OCI-LY3 (cell line): ENCODE results near the gene TCAIM.

Experiments used
- H2AFZ ChIP-seq: fragments of 200-600, 300-600 bp; shearing (Covaris generic); 2 replicates; pipeline ENCODE4 v1.6.0; 2014; ENCODE audit warnings: antibody characterized with exemption, low read depth, low read length
- H3K27ac ChIP-seq: fragments of 200-600, 300-600 bp; sonication (generic); 2 replicates; pipeline ENCODE4 v1.5.1; 2014; ENCODE audit warnings: mild to moderate bottlenecking, low read length, moderate library complexity, mixed read lengths
- H3K27me3 ChIP-seq: fragments of 200-600, 300-600 bp; sonication (generic); 2 replicates; pipeline ENCODE4 v1.6.1; 2014; ENCODE audit warnings: low read depth, low read length, mixed read lengths
- H3K36me3 ChIP-seq: fragments of 200-600, 300-600 bp; sonication (generic); replicated peaks from 2 replicates; pipeline ENCODE3; 2014; ENCODE audit warnings: low read depth, low read length, mixed read lengths
- H3K4me1 ChIP-seq: fragments of 300-600, 200-600 bp; sonication (generic); 2 replicates; pipeline ENCODE4 v1.6.1; 2014; ENCODE audit warnings: low read length, mixed read lengths
- H3K4me2 ChIP-seq: fragments of 200-600, 300-600 bp; sonication (generic); 2 replicates; pipeline ENCODE4 v1.6.1; 2014; ENCODE audit warnings: low read length, mixed read lengths
- H3K4me3 ChIP-seq: fragments of 300-600, 200-600 bp; sonication (generic); 2 replicates; pipeline ENCODE4 v1.5.1; 2014; ENCODE audit warnings: antibody characterized with exemption, mild to moderate bottlenecking, low read length, moderate library complexity
- H3K79me2 ChIP-seq: fragments of 300-600, 200-600 bp; shearing (Covaris generic); 2 replicates; pipeline ENCODE4 v1.6.1; 2014; ENCODE audit warnings: mild to moderate bottlenecking, low read length, mixed read lengths
- H3K9ac ChIP-seq: fragments of 300-600, 200-600 bp; shearing (Covaris generic); 2 replicates; pipeline ENCODE4 v1.6.0; 2014; ENCODE audit warnings: mild to moderate bottlenecking, low read length, moderate library complexity
- H3K9me3 ChIP-seq: fragments of 200-600, 300-600 bp; shearing (Covaris generic); 2 replicates; pipeline ENCODE4 v1.6.1; 2014; ENCODE audit warnings: low read length, mixed read lengths; ENCODE audit not compliant: insufficient read depth
- H4K20me1 ChIP-seq: fragments of 200-600, 300-600 bp; sonication (generic); 2 replicates; pipeline ENCODE4 v1.6.1; 2016; ENCODE audit warnings: low read length, mixed read lengths; ENCODE audit not compliant: insufficient read depth
- EZH2phosphoT487 ChIP-seq: fragments of 200-600 bp; shearing (Covaris generic); IDR thresholded peaks from 2 replicates; pipeline ENCODE4 v1.6.1; 2018; ENCODE audit warnings: antibody characterized with exemption, mixed run types, low read depth
- TF ChIP-seq, protein P1 (sequence below): fragments of 200-600, 300-600 bp; sonication (generic); IDR thresholded peaks from 2 replicates; pipeline ENCODE4 v1.5.1; 2014; ENCODE audit warnings: antibody characterized with exemption, low read length, low read depth

Gene TCAIM

DNA sequence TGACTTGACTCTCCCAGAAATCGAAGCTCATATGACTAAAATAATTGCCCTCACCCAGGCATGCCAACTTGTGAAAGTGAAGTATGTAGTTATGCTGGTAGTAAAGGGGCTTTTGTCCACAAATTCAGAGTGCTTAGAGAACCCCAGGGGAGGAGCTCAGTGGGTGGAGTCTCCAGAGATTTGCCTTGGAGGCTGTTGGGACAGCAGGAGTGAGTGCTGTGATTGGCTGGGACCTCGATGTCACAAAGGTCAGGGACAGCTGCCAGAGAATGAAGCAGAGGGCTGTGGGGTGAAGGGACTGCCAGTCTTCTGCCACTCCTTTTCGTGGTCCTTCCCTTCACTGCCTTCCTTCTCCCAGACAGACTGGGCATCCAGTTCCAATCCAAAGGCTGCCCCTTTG, 89.1 kb downstream of the TCAIM start:
- Histone ChIP-seq H3K9me3 (no peaks in the 10 kb centered on the region), H3K4me2 (no peak overlapping the region), H3K36me3 (no peaks in the 10 kb centered on the region), H3K79me2 (no peaks in the 10 kb centered on the region), H3K27me3 (no peaks in the 10 kb centered on the region), H3K4me3 (no peak overlapping the region), H3K9ac (no peak overlapping the region), H3K27ac (no peak overlapping the region), H2AFZ (no peak overlapping the region), H4K20me1 (no peaks in the 10 kb centered on the region), H3K4me1 (peaks cover 6% of the 10 kb centered on the region)
- no peak for TF ChIP-seq EZH2phosphoT487
- TF ChIP-seq, protein P1, sequence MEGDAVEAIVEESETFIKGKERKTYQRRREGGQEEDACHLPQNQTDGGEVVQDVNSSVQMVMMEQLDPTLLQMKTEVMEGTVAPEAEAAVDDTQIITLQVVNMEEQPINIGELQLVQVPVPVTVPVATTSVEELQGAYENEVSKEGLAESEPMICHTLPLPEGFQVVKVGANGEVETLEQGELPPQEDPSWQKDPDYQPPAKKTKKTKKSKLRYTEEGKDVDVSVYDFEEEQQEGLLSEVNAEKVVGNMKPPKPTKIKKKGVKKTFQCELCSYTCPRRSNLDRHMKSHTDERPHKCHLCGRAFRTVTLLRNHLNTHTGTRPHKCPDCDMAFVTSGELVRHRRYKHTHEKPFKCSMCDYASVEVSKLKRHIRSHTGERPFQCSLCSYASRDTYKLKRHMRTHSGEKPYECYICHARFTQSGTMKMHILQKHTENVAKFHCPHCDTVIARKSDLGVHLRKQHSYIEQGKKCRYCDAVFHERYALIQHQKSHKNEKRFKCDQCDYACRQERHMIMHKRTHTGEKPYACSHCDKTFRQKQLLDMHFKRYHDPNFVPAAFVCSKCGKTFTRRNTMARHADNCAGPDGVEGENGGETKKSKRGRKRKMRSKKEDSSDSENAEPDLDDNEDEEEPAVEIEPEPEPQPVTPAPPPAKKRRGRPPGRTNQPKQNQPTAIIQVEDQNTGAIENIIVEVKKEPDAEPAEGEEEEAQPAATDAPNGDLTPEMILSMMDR = no peak

DNA sequence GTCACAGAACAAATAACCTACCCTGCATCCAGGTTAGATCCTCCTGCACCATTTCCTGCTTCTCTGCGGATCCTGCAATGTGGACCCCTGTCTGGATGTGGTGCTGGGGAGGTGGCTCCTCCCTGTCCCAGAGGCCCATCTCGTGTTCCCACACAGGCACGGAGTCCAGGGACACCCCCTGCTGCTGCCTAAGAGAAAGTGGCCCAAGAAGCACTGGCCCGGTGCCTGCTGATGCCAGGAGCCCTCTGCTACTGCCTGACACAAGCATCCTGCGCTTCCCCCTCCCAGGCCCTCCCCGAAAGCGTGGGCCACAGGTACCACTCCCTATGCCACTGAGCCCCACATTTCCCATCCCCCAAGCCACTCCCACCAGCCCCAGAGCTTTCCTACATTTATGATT, 90.3 kb downstream of the TCAIM start:
- Histone ChIP-seq H3K79me2 (no peaks in the 10 kb centered on the region), H3K4me1 (peaks cover 6% of the 10 kb centered on the region), H3K27ac (no peak overlapping the region), H3K27me3 (no peaks in the 10 kb centered on the region), H3K4me2 (no peak overlapping the region), H2AFZ (no peak overlapping the region), H3K4me3 (no peak overlapping the region), H3K36me3 (no peaks in the 10 kb centered on the region), H3K9me3 (no peaks in the 10 kb centered on the region), H3K9ac (no peak overlapping the region), H4K20me1 (no peaks in the 10 kb centered on the region)
- TF ChIP-seq, protein P1 = no peak
- TF ChIP-seq EZH2phosphoT487 = no peak

DNA sequence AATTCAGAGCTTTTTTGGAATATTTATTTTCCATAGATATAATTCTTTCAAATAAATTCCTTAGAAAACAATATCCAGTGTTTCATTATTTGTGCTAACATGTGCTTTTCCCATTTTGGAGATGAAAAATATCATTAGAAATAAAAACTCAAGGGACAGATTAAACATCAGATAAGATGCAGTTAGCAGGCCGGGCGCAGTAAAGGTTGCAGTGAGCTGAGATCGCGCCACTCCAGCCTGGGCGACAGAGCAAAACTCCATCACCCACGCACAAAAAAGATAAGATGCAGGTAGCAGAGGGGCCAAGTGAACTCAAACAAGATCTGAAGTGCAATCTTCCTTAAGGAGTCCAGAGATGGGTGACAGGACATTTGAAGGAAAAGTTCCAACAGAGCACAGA, 90.9 kb downstream of the TCAIM start:
- Histone ChIP-seq H3K27ac (no peak overlapping the region), H3K9me3 (no peaks in the 10 kb centered on the region), H3K4me1 (peaks cover 6% of the 10 kb centered on the region), H3K4me2 (no peak overlapping the region), H4K20me1 (no peaks in the 10 kb centered on the region), H3K9ac (no peak overlapping the region), H3K36me3 (no peaks in the 10 kb centered on the region), H3K27me3 (no peaks in the 10 kb centered on the region), H3K79me2 (no peaks in the 10 kb centered on the region), H2AFZ (no peak overlapping the region), H3K4me3 (no peak overlapping the region)
- TF ChIP-seq, protein P1 = no peak
- TF ChIP-seq EZH2phosphoT487 = no peak

DNA sequence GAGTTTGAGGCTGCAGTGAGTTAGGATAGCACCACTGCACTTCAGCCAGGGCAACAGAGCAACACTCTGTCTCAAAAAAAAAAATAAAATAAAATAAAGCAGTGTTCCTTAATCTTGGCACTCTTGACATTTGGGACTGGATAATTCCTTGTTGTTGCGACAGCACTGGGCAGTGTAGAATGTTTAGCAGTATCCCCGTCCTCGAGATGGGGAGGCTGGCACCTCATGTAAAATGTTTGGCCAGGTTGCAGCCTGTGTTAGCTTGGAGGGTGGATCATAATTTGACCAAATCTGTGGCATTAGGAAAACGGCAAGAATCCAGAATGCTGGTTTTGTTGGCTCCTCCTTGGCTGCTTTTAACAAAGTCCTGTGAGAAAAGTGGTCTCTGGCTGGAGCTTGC, 91.9 kb downstream of the TCAIM start:
- H3K79me2 ChIP-seq = no peaks in the 10 kb centered on the region
- no peak overlapping the region for H3K4me3 ChIP-seq
- H3K36me3 ChIP-seq = no peaks in the 10 kb centered on the region
- TF ChIP-seq EZH2phosphoT487 = no peak
- TF ChIP-seq, protein P1 = no peak
- no peaks in the 10 kb centered on the region for H3K4me1 ChIP-seq
- no peaks in the 10 kb centered on the region for H4K20me1 ChIP-seq
- no peak overlapping the region for H3K27ac ChIP-seq
- H3K9me3 ChIP-seq = no peaks in the 10 kb centered on the region
- no peak overlapping the region for H3K9ac ChIP-seq
- no peaks in the 10 kb centered on the region for H3K27me3 ChIP-seq
- H3K4me2 ChIP-seq = no peak overlapping the region
- H2AFZ ChIP-seq = no peak overlapping the region
